CD4-positive, alpha-beta T cell treated with Interleukin-6 for 4 hours (primary cell): ENCODE data around the gene ALKBH7.
A peak's percentile ranks its signal among the peaks of the same experiment; 100 is the strongest.
"Not testable (repeated sequence)": the region's sequence is repeated elsewhere in the genome, so short reads cannot be mapped to it uniquely, and the experiment has no call there.

Experiments
- DNase-seq: peaks from one replicate; pipeline ENCODE4 v3.0.0-alpha.2; 2020; ENCODE audit warnings: mixed read lengths

Gene ALKBH7

DNA sequence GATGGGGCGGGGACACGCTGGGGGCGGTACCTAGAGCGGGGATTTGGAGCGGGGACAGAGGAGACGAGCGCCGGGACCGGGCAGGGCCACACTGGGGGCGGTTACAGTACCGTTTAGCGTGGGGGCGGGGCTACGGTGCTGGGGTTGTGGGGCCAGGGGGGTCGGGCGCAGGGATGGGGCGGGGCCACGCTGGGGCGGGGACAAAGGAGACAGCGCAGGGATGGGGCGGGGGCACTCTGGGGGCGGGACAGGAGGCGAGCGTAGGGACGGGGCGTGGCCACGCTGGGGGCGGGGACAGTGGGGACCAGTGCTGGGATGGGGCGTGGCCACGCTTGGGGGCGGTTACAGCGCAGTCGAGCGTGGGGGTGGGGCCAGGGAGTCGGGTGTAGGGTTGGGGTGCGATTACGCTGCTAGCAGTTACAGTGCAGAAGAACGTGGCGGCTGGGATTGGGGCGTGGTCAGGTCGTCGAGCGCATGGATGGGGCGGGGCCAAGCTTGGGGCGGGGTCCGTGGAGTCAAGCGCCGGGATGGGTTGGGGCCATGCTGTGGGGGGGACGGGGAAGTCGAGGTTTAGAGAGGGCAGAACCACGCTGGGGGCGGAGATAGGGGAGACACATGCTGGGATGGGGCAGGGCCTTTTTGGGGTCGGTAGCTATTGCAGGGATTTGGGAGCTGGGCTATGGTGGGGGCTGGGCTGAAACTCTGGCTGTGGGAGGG lies 660 bp downstream of the ALKBH7 start:
- peak; percentile 99 for DNase-seq

DNA sequence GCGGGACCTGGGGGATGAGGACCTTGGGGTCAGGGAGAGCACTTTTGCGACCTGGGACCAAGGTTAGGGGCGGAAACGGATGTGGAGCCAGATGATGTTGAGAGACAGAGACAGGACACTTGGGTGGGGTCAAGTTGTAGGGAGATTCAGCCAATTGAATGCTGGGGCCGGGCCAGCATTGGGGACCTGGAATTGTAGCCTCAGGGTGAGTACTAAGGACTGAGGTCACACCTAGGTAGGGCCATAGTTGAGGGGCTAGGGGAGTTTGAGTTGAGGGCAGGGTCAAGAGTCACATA lies 1.2 kb downstream of the ALKBH7 start:
- no peak for DNase-seq

DNA sequence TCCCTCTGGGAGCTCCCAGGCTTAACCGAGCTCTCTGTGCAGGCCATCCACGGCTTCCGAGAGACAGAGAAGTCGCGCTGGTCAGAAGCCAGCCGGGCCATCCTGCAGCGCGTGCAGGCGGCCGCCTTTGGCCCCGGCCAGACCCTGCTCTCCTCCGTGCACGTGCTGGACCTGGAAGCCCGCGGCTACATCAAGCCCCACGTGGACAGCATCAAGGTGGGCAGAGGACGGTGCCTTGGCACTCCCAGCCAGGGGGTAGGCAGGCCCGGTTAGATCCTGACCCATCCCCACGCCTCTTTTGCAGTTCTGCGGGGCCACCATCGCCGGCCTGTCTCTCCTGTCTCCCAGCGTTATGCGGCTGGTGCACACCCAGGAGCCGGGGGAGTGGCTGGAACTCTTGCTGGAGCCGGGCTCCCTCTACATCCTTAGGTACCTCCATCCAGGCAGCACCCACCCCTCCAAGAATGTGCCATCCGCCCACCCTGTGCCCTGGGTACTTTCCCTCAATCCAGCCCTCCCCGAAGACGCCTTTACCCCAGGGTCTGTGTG lies 1.6 kb downstream of the ALKBH7 start:
- no peak for DNase-seq

DNA sequence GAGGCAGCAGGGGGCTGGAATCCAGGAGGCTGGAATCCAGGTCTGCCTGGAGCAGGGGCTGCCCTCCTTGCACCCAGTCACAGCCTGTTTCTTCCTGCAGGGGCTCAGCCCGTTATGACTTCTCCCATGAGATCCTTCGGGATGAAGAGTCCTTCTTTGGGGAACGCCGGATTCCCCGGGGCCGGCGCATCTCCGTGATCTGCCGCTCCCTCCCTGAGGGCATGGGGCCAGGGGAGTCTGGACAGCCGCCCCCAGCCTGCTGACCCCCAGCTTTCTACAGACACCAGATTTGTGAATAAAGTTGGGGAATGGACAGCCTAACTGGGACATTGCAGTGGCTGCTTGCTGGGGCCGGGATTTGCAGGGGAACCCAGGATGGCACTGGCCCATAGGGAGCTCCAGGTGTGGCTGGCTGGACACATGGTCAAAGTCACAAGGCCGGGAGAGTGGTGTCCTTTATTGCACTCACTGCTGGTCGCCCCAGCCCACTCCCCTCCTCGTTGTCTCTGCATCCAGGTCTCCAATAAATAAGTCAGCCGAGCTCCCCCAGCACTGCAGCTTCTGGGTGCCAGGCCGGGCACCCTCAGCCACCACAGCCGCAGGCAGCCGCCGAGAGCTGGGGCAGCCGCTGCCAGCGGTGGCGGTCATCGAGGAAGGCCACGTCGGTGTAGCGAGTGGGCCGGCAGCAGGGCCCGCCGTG lies 2.3 kb downstream of the ALKBH7 start:
- DNase-seq, result no peak

DNA sequence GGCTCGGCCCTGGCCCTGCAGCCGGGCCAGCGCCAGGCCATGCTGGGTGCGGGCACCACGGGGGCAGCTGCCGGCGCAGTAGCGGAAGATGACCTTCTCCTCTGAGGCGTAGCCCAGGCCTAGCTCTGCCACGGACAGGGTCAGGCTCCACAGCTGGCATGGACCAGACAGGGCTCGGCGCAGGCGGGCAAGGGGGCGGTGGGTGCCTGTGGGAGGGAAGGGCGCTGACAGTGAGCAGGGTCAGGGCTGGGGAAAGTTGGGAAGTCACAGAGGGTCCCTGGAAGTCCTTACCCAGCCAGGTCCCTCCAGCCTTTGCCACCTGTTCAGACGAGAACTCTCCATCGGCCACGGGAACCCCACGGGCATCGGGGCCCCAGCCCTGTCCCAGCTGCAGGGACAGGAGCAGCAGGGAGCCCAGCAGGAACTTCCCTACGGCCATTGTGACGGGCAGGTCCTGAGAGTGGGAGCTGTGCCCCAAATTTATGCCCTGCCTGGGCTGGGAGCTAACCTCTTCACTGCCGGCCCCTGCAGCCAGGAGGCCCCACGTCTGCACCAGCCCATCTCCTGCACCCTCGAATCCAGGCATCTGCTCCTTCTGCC lies 2.9 kb downstream of the ALKBH7 start, which contains the start of gene PSPN:
Gene PSPN (minus strand): TSS at position 523 of the 600 bp plus-strand sequence. CDS start 84 bp downstream, at position 439.
- no peak for DNase-seq

- DNase-seq, result no peak
These were observed 4.1 kb downstream of the ALKBH7 start for GRCh38 chr19:6376512-6377190.

DNA sequence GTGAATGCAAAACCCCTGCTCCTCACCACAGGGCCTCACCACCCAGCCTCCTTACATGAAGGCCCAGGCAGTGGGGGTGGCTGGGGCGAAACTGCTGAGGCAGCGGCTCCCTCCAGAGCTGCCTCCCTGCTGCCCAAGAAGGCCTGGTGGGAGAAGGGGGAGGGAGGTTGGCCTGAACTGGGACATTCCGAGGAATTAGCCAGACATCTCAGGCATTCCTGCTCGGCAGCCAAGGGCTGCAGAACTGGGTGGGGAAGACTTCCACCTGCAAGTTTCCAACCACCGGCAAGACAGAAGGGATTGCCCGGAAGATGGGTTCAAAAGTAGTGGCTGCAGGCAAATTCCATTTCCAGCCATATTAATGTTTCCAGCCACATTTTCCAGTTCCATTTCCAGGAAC lies 5.4 kb downstream of the ALKBH7 start:
- DNase-seq, result no peak

DNA sequence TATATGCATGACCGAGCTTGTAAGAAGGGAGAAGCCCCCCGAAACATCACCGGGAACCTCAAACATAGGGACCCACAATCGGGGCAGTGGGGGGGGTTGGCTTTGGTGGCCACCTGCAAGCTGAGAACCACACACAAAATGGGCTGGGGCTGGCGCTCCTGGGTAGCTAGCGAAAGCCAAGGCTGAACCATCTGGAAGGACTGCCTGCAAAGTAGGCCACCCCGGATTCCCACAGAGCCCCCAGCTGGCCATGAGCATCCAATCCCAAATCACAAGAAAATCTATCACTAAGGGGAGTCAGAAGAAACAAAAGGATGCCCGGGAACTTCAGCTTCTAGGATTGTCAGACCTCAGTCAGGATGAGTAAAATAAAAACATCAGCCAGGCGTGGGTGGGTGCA lies 5.9 kb downstream of the ALKBH7 start:
- DNase-seq, result no peak

GRCh38 chr19:6379744-6380143 lies 7.2 kb downstream of the ALKBH7 start:
- no peak for DNase-seq

DNA sequence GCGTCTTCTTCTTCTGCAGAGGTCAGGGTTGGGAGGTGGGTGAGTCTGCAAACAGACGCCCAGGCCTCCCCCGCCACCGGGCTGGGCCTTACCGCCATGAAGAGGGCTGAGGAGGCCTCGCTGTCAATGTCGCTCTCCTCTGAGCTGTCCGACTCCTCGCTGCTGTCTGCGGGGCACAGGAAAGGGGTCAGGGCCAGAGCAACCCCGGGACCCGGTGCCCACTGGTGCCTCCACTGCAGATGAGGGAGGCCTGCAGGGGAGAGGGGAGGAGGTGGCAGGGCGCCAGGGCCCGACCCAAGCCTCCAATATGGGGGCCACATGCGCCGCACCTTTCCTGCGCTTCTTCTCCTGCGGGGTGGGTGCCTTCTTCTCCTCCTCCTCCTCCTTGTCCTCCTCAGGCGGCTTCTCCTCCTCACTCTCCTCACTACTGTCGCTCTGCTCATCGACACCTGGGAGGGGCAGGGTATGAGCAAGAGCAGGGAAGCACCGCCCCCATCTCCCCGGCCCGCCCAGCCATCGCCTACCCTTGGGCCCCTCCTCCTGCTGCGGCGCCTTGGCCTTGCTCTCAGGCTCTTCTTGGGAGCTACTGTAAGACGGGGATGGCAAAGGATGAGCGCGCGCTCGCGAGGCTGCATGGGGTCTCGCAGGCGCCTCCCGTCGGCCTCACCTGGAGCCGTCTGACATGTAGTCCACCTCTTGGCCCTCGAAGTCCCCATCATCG lies 8.6 kb downstream of the ALKBH7 start:
- no peak for DNase-seq

- DNase-seq, result no peak
These were observed 10.6 kb downstream of the ALKBH7 start for GRCh38 chr19:6383188-6383587.

GRCh38 chr19:6384381-6384780 lies 11.8 kb downstream of the ALKBH7 start:
- DNase-seq, result no peak

GRCh38 chr19:6387372-6387771 lies 14.8 kb downstream of the ALKBH7 start:
- DNase-seq, result no peak

- no peak for DNase-seq
These were observed 19.9 kb downstream of the ALKBH7 start for GRCh38 chr19:6392221-6393073.

DNA sequence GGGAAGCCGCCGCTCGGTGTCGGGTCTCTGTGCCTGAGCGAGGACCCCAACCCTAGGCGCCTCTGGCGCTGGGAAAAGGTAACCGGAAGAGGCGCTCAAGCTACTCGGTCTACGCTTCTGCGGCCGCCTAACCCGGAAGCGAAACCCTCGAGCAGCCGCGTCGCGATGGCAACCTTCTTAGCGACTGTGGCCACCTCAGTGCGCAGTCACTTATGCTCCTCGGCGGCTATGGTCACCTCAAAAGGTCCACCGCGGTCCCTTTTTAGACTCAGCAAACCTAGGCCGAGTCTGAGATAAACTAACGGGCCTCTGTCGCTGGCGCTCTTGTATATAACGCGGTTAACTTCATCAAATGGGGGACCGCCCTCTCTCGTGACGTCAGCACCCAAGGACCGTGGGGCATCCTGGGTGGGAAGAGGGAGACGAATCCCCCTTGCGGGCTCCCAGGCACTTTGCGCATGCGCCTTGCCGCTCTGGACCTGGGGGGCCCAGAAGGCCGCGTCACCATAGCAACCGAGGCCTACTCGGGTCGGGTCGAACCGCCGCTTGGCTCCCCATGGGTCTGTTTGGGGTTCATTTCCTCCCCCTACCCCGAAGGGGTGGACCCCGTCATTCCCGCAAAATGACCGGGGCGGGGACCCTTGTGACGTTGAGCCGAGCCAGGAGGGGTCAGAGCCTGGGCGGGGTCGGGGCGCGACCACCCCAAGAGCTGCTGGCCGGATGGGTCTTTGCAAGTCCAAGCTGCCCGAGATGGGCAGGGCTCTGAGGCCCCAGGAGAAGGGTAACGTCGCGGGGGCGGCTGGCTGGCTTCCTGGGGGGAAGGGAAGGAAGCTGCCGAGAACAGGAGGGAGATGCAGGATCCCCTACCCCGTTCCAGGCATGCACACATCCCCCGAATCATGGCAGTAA lies 20.7 kb downstream of the ALKBH7 start, which contains the start of gene GTF2F1:
Gene GTF2F1 (minus strand): TSS at position 91 of the 909 bp plus-strand sequence. CDS start 169 bp downstream, outside the sequence.
- peak; percentile 95 for DNase-seq

DNA sequence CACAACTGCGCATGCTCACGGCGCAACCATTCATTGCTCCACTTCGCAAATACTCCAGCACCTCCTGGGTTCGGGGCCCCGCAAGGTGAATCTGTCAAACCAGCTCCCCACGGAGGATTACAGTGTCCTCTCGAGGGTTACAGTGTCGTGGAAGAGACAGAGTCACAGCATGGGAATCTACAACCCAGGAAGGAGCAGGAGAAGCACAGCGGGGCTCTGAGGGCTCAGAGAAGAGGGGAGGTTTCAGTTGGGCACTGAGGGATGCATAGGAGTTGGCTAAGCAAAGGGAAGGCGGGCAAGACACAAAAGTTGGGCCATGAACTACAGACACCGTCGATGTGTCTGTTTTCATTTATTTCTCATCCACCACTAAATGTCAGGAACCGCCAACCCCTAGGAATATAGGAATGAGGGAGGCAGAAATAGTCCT lies 21.4 kb downstream of the ALKBH7 start:
- peak; percentile 84 for DNase-seq

DNA sequence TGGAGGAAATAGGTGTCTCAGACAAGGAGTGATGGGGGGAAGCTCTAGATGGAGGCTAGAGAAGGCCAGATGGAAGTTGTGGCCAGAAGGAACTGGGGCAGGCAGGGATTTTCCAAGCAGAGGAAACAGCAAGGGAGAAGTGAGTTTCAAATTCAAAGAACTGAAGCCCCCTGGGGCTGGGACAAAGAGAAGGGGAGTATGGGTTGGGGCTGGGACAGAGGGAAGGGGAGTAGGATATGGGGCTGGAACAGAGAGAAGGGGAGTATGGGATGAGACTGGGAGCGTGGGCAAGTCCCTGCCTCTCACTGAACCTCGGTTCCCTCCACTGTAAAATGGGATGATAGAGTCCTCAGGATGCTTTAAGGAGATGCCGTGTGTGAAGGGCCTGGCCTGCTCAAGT lies 22.2 kb downstream of the ALKBH7 start:
- no peak for DNase-seq

GRCh38 chr19:6396305-6396704 lies 23.7 kb downstream of the ALKBH7 start:
- no peak for DNase-seq

GRCh38 chr19:6400062-6400944 lies 27.7 kb downstream of the ALKBH7 start:
- not testable (repeated sequence) for DNase-seq
